ENCODE results near the gene GLIS1. TPM values are rescaled to one million over a fixed set of nuclear protein-coding genes. Genes with fewer than 3 reads are reported as not detected.

GLIS1 gene
- total and polyA plus RNA-seq, 9 donors = 0.12 to 2.9 (median 0.48) TPM; not detected in 1

DNA sequence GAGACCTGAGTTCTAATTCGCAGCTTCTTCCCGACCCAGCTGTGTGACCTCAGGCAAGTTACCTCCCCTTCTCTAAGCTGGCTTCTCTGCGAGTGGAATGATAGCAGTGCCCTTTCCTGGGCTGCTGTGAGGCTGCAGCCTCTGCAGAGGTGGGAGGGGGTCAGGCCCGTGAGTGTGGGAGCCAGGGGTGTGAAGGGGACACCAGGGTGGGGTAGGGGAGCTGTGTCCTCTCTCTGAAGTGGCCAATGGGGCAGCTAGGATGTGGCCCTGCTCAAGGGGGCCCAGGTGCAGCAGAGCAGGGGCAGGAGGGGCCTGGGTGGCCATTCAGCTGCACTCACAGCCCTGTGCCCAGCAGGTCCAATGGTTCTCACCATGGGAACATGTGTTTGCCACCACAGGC, 255.3 kb downstream of the GLIS1 start:
- H3K9me3 ChIP-seq = no peaks in the 10 kb centered on the region
- H3K4me3 ChIP-seq = no peak overlapping the region
- no peak overlapping the region for H3K27ac ChIP-seq
- H3K27me3 ChIP-seq = no peaks in the 10 kb centered on the region
- intact Hi-C loops (cut with DNase I) = loop anchor here in 3 of 4 donors (2.0 to 10.0 kb wide), 3 partner anchors 201 to 271 kb away; no protein-coding TSS in a partner anchor
- TF ChIP-seq POLR2A (IDR thresholded peaks at IDR 0.05) (no peak), EP300 (IDR thresholded peaks at IDR 0.05) (no peak)
- TF ChIP-seq, protein P1, sequence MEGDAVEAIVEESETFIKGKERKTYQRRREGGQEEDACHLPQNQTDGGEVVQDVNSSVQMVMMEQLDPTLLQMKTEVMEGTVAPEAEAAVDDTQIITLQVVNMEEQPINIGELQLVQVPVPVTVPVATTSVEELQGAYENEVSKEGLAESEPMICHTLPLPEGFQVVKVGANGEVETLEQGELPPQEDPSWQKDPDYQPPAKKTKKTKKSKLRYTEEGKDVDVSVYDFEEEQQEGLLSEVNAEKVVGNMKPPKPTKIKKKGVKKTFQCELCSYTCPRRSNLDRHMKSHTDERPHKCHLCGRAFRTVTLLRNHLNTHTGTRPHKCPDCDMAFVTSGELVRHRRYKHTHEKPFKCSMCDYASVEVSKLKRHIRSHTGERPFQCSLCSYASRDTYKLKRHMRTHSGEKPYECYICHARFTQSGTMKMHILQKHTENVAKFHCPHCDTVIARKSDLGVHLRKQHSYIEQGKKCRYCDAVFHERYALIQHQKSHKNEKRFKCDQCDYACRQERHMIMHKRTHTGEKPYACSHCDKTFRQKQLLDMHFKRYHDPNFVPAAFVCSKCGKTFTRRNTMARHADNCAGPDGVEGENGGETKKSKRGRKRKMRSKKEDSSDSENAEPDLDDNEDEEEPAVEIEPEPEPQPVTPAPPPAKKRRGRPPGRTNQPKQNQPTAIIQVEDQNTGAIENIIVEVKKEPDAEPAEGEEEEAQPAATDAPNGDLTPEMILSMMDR (IDR thresholded peaks at IDR 0.05) = no peak
- 68 to 85% (median 81%) methylated on average over 4 of the region's 4 CpGs for WGBS, 3 donors
- no peaks in the 10 kb centered on the region for H3K36me3 ChIP-seq
- H3K4me1 ChIP-seq (ENCODE audit: insufficient read depth) = no peaks in the 10 kb centered on the region
- DNase-seq = no peak

DNA sequence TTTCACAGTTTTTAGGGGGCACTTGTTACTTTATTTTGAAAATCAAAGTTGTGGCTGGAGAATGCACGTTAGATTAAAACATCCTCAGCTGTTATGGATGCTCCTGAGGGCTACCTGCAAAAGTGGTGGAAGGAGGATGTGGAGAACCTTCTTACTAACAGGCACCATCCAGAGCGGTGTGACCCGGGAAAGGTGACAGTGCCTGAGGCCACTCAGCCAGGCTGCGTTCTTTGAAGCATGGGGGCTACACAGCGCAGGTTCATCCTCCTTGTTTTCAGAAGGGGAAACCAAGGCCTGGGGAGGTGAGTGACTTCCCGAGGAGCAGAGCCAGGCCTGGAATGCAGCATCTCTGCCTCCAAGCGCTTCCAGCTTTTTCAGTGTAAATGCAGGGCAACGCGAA, 255.8 kb downstream of the GLIS1 start:
- WGBS, 3 donors = 86 to 89% (median 88%) methylated on average over 9 of the region's 9 CpGs
- H3K27me3 ChIP-seq = no peaks in the 10 kb centered on the region
- DNase-seq = no peak

DNA sequence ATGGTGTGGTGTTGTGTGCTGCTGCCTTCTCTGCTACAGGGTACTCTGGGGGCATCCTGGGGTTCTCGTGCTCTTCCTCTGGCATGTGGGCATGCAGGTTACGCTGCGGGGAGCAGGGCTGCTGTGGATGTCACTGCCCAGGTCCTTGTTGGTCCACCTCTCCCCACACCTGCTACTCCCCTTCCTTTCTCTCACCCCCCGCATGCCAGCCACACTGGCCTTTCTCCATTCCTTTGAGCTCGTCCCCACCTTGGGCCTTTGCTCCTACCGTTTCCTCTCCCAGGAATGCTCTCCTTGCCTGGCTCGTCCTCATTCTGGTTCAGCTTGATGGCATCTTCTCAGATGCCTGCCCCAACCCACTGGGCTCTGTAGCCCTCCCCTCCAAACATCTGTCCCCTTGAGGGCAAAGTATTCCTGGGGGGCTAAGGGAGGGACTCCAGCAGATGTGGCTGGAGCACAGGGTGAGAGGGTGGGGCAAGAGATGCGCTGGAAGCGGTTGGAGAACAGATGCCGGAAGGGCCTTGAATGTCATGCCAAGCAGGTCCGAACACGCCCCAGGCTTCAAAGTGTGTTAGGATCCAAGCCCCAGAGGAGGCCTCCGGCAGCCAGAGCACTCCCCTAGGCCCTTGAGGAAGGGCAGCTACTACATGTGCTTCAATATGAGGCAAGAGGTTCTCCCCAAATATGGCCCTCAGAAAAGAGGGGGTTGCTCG, 256.4 kb downstream of the GLIS1 start:
- no peak for DNase-seq
- TF ChIP-seq, protein P1 (IDR thresholded peaks at IDR 0.05) = no peak
- no peak for TF ChIP-seq EP300 (IDR thresholded peaks at IDR 0.05)
- TF ChIP-seq POLR2A (IDR thresholded peaks at IDR 0.05) = no peak
- Histone ChIP-seq H3K9me3 (no peaks in the 10 kb centered on the region), H3K4me3 (no peak overlapping the region), H3K36me3 (no peaks in the 10 kb centered on the region), H3K4me1 (ENCODE audit: insufficient read depth) (peaks cover 2% of the 10 kb centered on the region), H3K27ac (no peak overlapping the region), H3K27me3 (no peaks in the 10 kb centered on the region)
- 85 to 89% (median 87%) methylated on average over 14 of the region's 14 CpGs for WGBS, 3 donors
- intact Hi-C loops (cut with DNase I) = loop anchor here in 3 of 4 donors (10.0 kb wide), 2 partner anchors 202 to 272 kb away; no protein-coding TSS in a partner anchor

More for the DNA sequence above, 255.8 kb downstream of the GLIS1 start:
- no peak for TF ChIP-seq EP300 (IDR thresholded peaks at IDR 0.05)
- TF ChIP-seq, protein P1 (IDR thresholded peaks at IDR 0.05) = no peak
- TF ChIP-seq POLR2A (IDR thresholded peaks at IDR 0.05) = no peak
- Histone ChIP-seq H3K36me3 (no peaks in the 10 kb centered on the region), H3K4me3 (no peak overlapping the region), H3K4me1 (ENCODE audit: insufficient read depth) (no peaks in the 10 kb centered on the region), H3K27ac (no peak overlapping the region), H3K9me3 (no peaks in the 10 kb centered on the region)
- intact Hi-C loops (cut with DNase I) = loop anchor here in 3 of 4 donors (10.0 kb wide), 2 partner anchors 202 to 272 kb away; no protein-coding TSS in a partner anchor

DNA sequence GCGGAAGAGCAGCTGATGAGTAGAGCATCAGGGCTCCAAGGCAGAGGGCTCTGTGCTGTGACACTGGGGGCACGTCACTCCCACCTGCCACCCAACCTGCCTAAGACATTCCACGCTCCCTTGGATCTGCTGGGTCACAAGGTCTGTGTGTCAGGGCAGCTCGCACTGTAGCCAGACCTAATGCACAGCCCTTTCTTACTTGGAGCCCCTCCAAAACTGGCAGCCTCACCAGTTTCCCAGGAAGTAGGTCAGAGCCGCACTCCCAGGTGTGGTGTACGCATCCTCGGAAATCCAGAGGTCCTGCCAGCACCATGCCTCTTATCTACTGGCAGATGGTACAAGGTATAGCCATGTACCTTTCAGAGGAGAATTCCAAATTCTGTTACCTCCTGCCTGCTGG, 257.5 kb downstream of the GLIS1 start:
- Histone ChIP-seq H3K4me3 (no peak overlapping the region), H3K27me3 (no peaks in the 10 kb centered on the region), H3K4me1 (ENCODE audit: insufficient read depth) (peaks cover 3% of the 10 kb centered on the region), H3K36me3 (no peaks in the 10 kb centered on the region), H3K27ac (no peak overlapping the region), H3K9me3 (no peaks in the 10 kb centered on the region)
- TF ChIP-seq POLR2A (IDR thresholded peaks at IDR 0.05) (no peak), EP300 (IDR thresholded peaks at IDR 0.05) (no peak)
- TF ChIP-seq, protein P1 (IDR thresholded peaks at IDR 0.05) = no peak
- intact Hi-C loops (cut with DNase I) = loop anchor here in 3 of 4 donors (10.0 kb wide), 2 partner anchors 203 to 273 kb away; no protein-coding TSS in a partner anchor
- WGBS, 3 donors = 90 to 92% (median 90%) methylated on average over 7 of the region's 7 CpGs
- DNase-seq = no peak

Data from ovary (tissue), 9 donors.